Central memory CD4-positive, alpha-beta T cell (primary cell): Measurements from ENCODE around the gene HPCA.

Experiments
- DNase-seq: peaks from one replicate; pipeline ENCODE4 v3.0.0; 2022

The HPCA gene

DNA sequence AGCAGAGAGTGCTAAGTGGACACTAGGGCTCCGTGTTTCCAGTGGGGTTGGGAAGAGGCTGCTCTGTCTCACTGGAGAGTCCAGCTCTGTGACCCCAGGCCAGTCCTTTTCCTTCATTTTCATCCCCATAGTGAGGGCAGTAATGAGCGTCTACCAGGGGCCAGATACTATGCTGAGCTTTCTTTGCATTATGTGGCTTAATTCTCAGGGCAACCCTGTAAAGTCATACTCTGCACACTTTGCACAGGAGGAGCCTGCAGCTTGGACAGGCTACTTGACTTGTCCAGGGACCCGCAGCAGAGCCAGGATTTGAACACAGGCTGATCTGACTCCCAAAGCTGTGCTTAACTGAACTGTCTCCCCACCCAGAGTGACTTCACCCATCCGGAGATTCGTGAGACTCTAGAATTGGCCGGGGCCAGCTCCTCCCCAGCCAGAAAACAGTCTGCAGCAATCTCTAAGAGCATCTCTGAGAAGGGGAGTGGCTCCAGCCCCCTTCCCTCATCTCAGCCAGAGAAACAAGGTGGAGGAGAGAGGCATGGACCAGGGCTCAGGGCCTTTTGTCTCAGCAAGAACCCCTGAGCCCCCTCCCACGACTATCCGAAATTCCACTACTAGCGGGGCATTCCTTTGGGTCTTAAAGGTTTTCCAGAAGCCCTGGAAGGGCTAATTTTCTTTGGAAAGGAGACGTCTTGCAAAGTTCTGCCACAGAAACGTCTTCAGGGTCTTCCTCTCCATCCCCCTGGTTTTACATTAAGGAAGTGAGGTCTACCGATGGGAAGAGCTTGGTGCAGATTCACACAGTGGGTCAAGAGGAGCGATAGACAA is 14.7 kb upstream of the HPCA start:
- DNase-seq, result no peak

GRCh38 chr1:32872192-32872460 is 14.2 kb upstream of the HPCA start:
- no peak for DNase-seq

- DNase-seq, result no peak
Measured at GRCh38 chr1:32873484-32873883, 12.8 kb upstream of the HPCA start.

DNA sequence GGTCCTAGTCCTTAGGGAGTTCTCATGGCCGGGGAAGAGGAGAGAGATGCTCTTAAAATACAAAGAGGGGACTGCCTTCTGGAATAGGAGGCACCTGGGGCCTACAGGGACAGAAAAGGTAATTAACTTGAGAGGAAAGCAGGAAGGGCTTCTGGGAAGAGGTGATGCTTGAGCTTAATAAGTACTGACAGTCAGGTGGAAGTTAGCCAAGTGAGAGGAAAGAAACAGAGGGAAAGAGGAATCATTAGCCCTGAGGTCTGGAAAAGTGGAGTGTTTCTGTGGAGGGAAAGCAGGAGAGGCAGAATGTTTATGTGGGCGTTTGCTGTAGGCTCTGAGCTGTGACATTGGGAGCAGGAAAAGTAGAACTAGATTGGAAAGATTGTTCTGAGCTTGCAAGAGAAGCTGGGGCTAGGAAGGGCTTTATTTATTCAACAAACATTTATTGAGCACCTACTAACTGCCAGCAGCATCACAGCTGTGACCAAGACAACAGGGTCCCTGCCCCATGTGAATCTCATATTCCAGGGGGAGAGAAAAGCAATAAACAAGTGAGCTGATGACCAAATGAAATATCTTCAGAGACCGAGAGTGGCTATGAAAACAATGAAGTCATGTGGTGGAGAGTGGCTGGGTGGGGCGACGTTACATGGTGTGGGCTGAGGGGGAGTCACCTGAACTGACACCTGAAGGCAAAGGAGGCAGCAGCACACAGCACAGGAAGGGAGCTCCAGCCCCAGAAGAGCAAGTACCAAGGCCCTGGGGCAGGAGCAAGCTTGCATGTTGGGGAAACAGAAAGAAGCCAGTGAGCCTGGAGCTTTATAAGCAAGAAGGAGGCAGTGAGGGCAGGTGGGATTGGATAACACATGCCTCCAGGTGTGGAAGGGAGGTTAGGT is 11.2 kb upstream of the HPCA start:
- no peak for DNase-seq

- peak; percentile 40 for DNase-seq
Measured at GRCh38 chr1:32876341-32877210, 9.7 kb upstream of the HPCA start.

DNA sequence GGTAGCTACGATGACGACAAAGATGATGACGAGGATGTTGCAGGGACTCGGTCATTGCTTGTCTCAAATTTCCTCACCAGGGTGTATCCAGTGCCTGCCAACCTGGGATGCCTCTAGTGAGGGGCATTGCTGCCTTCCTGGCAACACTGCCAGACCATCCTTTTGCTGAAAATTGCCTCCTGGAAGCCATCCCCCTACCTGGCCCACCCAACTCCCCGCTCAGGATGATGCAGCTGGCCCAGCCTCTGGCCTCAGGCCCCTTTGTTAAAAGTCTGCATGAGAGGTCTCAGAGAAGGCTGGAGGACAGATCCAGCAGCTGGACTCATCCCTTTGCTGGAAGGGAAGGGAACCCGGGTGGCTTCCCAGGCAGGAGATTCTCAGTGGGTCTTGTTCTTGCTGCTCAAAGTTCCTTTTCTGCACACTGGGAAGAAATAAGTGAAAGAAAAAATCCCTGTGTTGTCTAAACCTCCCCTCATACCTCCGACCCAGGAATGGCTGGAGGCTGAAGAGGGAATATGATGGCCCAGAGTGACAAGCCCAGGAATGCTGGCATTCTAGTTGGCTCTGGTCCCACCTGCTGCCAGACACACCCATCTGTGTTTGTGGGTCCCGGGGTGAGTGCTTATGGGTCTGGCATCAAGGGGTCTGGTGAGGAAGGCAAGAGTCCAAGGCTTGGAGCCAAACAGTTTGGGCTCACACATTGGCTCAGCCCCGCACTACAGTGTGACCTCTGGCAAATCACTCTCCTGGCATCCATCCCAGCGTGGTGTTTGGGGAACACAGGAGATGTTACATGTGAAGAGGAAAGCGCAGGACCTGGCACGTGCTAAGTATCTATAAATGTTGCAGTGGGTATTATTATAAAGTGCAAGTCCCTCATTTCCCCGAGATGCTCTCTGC is 8.8 kb upstream of the HPCA start:
- DNase-seq, result no peak

DNA sequence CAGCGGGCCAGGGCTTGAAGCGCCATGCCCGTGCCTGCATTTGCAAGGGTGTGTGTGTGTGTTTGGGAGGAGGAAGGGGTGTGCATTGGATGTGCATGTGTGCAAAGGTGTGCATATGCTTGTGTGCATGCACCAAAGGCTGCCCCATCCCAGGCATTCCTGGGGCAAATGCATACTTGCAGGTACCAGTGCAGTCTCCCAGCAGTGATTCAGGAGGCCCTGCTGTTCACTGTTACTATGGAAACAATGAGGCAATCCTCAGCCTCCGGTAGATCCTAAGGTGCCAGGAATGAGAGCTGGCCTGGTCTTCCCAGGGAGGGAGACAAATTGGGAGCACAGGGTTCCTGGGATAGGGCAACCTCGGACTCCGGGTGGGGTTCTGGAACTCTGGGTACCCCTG is 8.1 kb upstream of the HPCA start:
- DNase-seq, result no peak

DNA sequence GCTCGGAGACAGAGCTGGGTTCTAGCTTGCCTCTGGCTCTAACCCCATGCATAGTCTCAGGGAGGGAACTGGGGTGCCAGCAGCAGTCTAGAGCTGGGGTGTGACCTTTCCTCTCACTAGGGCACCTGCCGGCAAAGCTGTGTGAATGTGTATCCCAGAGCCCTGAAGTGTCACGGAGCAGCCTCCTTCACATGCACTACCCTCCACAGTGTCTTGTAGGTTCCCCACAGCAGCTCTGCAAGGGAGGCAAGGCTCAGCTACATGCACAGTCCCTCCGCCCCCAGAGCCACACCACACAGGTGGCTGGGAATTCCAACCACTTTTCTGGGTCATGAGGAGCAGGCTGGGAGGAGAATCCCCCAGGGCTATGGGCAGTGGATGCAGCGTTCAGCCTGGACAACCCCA is 7.7 kb upstream of the HPCA start:
- no peak for DNase-seq

DNA sequence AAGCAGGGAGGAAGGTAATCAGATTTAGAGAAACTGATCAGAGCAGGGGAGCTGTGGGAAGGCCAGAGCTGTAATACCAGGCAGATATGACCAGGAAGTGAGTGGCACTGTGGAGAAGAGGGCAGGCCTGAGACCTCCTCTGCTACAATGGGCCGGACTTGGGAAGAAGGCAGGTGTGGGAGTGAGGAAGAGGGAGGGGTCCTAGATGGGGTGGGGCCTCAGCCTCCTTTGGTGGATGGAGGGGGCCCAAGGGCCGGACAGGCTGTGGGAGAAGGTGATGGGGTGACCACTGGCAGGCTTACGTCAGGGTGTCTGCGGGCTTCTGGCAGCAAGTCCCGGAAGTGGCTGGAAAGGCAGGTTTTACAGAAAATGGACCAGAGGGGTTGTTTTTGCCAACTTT is 5.0 kb upstream of the HPCA start:
- no peak for DNase-seq

DNA sequence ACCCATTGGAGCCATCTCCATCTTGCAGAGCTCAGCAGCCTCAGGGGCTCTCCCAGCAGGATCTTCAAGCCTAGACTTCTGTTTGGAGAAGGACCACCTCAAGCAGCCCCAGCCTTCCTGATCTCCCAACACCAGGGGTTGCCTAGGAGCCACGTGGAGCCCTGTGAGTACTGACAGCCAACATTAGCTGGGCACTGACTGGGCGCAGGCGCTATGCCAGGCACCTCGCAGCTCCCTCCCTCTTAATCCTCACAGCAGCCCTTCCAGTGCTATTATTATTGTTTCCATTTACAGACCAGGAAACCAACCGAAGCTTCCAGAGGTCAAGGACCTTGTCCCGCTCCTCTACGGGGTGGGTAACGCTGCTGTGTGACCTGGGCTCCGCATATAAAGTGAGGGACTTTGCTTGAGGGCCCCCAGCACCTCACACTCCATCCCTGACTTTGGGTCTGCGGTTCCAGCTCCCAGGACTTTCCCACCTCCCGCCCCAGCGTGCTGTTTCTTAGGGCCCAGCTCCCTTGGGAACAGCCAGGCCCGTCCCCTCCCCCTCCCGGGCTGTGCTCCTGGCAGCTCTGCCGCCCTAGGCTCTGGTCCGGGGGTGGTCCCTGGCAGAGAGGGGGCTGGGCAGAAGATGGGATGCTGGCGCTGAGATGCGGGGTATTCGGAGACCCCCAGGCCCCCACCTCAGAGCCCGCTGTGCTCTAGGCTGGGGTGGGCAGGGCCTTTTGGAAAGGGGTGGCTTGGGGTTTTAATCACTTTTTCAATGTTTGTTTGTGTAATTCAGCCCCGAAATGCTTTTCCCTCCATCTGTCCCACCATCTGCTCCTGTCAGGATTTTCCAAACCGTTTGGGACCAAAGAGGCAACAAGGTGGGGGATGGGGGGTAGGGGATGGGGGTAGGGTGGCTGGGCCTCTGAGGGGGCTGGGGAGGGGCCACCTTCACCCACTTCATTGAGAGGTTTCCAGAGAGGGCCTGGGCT is 4.1 kb upstream of the HPCA start:
- DNase-seq, result no peak

DNA sequence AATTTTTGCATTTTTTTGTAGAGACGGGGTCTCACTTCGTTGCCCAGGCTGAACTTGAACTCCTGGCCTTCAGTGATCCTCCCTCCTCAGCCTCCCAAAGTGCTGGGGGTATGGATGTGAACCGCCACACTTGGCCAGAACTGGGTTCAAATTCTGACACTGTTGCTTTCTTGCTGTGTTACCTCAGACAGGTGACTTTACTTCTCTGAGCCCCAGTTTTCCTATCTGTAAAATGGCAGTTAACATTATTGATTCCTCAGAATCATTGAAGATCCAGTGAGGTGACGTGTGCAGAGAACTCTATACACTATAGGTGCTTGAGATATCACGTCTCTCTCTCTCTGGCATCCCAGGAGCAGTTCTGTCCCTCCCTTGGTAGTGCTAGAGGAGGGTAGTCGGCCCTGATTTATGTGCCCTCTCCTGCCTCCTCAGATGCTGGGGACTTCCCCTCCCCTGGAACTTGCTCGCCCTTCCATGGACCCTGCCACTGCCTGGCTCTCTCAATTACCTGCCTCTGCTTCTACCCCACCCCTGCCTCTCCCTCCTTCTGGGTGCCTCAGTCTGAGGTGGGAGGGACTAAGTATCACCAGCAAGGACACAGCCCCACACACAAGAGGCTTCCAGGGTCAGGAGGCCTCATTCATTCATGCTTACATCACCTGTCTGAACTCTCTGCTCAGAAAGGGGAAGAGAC is 2.8 kb upstream of the HPCA start:
- DNase-seq, result no peak

GRCh38 chr1:32884032-32884372 is 2.3 kb upstream of the HPCA start:
- no peak for DNase-seq

- no peak for DNase-seq
Measured at GRCh38 chr1:32884726-32885125, 1.6 kb upstream of the HPCA start.

GRCh38 chr1:32885676-32886003 is 651 bp upstream of the HPCA start:
- DNase-seq, result no peak

DNA sequence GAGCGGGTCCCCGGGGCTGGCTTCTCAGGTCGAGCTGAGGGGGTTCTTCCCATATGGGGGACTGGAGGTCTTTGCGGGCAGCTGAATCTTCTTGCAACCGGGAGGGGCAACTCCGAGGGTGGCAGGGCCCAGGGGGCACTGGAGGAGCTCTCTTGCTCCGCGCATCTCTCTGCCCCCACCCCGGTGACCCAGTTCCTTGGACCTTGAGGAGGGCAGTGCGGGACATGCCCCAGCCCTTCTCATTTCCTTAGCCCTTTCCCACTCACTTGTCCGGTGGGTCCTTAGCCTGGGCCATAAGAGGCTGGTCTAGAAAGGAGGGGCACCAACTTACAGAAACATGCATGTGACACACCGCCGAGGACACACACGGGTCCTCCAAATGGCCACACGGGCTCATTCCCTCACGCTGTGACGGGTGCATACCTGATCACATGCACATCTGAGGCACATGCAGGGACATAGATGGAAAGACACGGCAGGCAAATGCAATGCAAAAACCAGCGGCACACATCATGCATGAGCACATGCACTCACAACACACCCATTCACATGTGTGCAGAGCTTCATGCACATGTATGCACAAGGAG is 630 bp downstream of the HPCA start:
- DNase-seq, result no peak

GRCh38 chr1:32887623-32888022 is 1.3 kb downstream of the HPCA start:
- DNase-seq, result no peak

GRCh38 chr1:32888134-32888533 is 1.8 kb downstream of the HPCA start:
- DNase-seq, result no peak

DNA sequence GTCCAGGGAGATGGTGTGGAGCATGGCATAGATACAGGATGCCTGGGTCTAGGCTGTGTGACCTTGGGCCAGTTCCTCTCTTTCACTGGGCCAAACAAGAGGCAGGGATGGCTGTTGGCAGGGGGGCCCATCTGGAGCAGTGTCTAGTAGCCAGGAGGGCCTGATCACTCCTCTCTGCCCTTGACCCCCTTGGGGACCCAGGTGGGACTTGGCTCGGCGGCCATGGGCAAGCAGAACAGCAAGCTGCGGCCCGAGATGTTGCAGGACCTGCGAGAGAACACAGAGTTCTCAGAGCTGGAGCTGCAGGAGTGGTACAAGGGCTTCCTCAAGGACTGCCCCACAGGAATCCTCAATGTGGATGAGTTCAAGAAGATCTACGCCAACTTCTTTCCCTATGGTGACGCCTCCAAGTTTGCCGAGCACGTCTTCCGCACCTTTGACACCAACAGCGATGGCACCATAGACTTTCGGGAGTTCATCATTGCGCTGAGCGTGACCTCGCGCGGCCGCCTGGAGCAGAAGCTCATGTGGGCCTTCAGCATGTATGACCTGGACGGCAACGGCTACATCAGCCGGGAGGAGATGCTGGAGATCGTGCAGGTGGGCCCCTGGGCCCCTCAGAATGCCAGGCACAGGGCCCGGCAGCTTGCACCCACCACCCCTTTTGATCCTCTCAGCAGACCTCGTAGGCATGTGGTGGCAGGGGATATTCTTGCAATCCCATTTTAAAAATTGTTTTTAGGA is 2.6 kb downstream of the HPCA start:
- no peak for DNase-seq

- no peak for DNase-seq
Measured at GRCh38 chr1:32889731-32890278, 3.5 kb downstream of the HPCA start.
